CD14-positive monocyte (primary cell): ENCODE measurements around the gene PMEPA1. TPM values are rescaled to one million over a fixed set of nuclear protein-coding genes. Genes with fewer than 3 reads are reported as not detected.

Experiments
- DNase-seq, 3 donors: peaks; one replicate each; pipeline ENCODE4 v3.0.0-alpha.2; 2011 to 2022
- H2AFZ ChIP-seq: 2 replicates; pipeline ENCODE4 v1.6.0; 2012; ENCODE audit warnings: mild to moderate bottlenecking, low read depth, low read length, inconsistent platforms; ENCODE audit not compliant: insufficient read depth, poor library complexity, severe bottlenecking
- H3K27ac ChIP-seq, 2 donors: 1 replicate in 1 of 2; 2 replicates in 1 of 2; pipeline ENCODE4 v1.5.1; 2012 to 2013; ENCODE audit warnings: low read length in 2 of 2, control low read depth in 1 of 2, inconsistent platforms in 1 of 2, low read depth in 1 of 2, mild to moderate bottlenecking in 1 of 2
- H3K27me3 ChIP-seq, 2 donors: one replicate each; pipeline versions ENCODE4 v1.6.0 to v1.6.1; 2011 to 2013; ENCODE audit warnings: low read length in 2 of 2; ENCODE audit not compliant: control insufficient read depth in 2 of 2, insufficient read depth in 2 of 2
- H3K36me3 ChIP-seq, 2 donors: replicated peaks in 1 of 2; 1 replicate in 1 of 2; 2 replicates in 1 of 2; pipeline versions ENCODE4 v1.5.1 to v1.6.1; 2012 to 2013; ENCODE audit warnings: low read length in 2 of 2, control low read depth in 1 of 2, inconsistent platforms in 1 of 2, mild to moderate bottlenecking in 1 of 2; ENCODE audit not compliant: insufficient read depth in 2 of 2, control insufficient read depth in 1 of 2
- H3K4me1 ChIP-seq, 2 donors: 1 replicate in 1 of 2; 2 replicates in 1 of 2; pipeline versions ENCODE4 v1.5.1 to v1.6.1; 2012 to 2013; ENCODE audit warnings: low read length in 2 of 2, control low read depth in 1 of 2, inconsistent platforms in 1 of 2, mild to moderate bottlenecking in 1 of 2, moderate library complexity in 1 of 2; ENCODE audit not compliant: insufficient read depth in 2 of 2, control insufficient read depth in 1 of 2
- H3K4me2 ChIP-seq: replicated peaks from 2 replicates; pipeline ENCODE3; 2012; ENCODE audit warnings: low read length, moderate library complexity, mild to moderate bottlenecking; ENCODE audit not compliant: poor library complexity, severe bottlenecking; ENCODE audit errors: extremely low read depth
- H3K4me3 ChIP-seq, 3 experiments: fragments of 200-600 bp in 1 of 3; sonication (generic) in 1 of 3; replicated peaks in 1 of 3; 1 replicate in 2 of 3; 2 replicates in 1 of 3; pipeline ENCODE4 v1.5.1; 2011 to 2013; ENCODE audit warnings: low read length in 3 of 3, mild to moderate bottlenecking in 3 of 3, control low read depth in 2 of 3, low read depth in 2 of 3, inconsistent platforms in 1 of 3, moderate library complexity in 1 of 3
- H3K79me2 ChIP-seq: 2 replicates; pipeline ENCODE4 v1.6.0; 2012; ENCODE audit warnings: mild to moderate bottlenecking, control low read depth, inconsistent platforms, low read length, moderate library complexity; ENCODE audit not compliant: insufficient read depth
- H3K9ac ChIP-seq: 2 replicates; pipeline ENCODE4 v1.6.0; 2017; ENCODE audit warnings: low read length, mild to moderate bottlenecking; ENCODE audit not compliant: insufficient read depth, poor library complexity, severe bottlenecking
- H3K9me3 ChIP-seq, 2 donors: replicated peaks in 1 of 2; 1 replicate in 1 of 2; 2 replicates in 1 of 2; pipeline versions ENCODE4 v1.5.1 to v1.6.1; 2012 to 2013; ENCODE audit warnings: low read length in 2 of 2, control low read depth in 1 of 2; ENCODE audit not compliant: control insufficient read depth in 1 of 2, insufficient read depth in 1 of 2
- H4K20me1 ChIP-seq: 2 replicates; pipeline ENCODE4 v1.6.0; 2012; ENCODE audit warnings: mild to moderate bottlenecking, low read length, control low read depth, moderate library complexity; ENCODE audit not compliant: insufficient read depth
- H3K27ac Mint-ChIP-seq, 7 donors: one replicate each; pipeline ENCODE4 v1.8.0; 2020; ENCODE audit warnings: mild to moderate bottlenecking in 7 of 7, mixed read lengths in 7 of 7, moderate library complexity in 6 of 7, inconsistent platforms in 2 of 7
- H3K27me3 Mint-ChIP-seq, 3 donors: one replicate each; pipeline ENCODE4 v1.8.0; 2021 to 2022; ENCODE audit warnings: low read depth in 3 of 3, mild to moderate bottlenecking in 3 of 3, mixed read lengths in 3 of 3, moderate library complexity in 3 of 3, inconsistent platforms in 1 of 3
- H3K36me3 Mint-ChIP-seq, 2 donors: one replicate each; pipeline ENCODE4 v1.8.0; 2020; ENCODE audit warnings: mixed read lengths in 2 of 2, inconsistent platforms in 1 of 2, mild to moderate bottlenecking in 1 of 2
- H3K4me1 Mint-ChIP-seq: one replicate; pipeline ENCODE4 v1.8.0; 2020; ENCODE audit warnings: mild to moderate bottlenecking, mixed read lengths
- H3K4me3 Mint-ChIP-seq, 2 donors: one replicate each; pipeline ENCODE4 v1.8.0; 2020; ENCODE audit warnings: mild to moderate bottlenecking in 2 of 2, mixed read lengths in 2 of 2, moderate library complexity in 1 of 2
- H3K9me3 Mint-ChIP-seq, 7 donors: one replicate each; pipeline ENCODE4 v1.8.0; 2020 to 2022; ENCODE audit warnings: mixed read lengths in 7 of 7, mild to moderate bottlenecking in 6 of 7, moderate library complexity in 6 of 7, inconsistent platforms in 2 of 7
- CTCF ChIP-seq: fragments of 200-600 bp; IDR thresholded peaks from one replicate; pipeline ENCODE4 v1.8.0; 2022; ENCODE audit warnings: antibody characterized with exemption, mild to moderate bottlenecking
- WGBS: methylation state at CpG from one replicate; pipeline ENCODE4 v1.1.5; 2013; ENCODE audit warnings: missing lambda C conversion rate; ENCODE audit not compliant: insufficient coverage; 5-methylcytosine and 5-hydroxymethylcytosine counted together
- intact Hi-C, 2 donors: fragments of 100-400 bp; cut with micrococcal nuclease; formaldehyde crosslinking; loops; one replicate each; pipeline versions ENCODE4 v1.15.0 to v1.15.1; 2023
- polyA plus RNA-seq, 3 donors: library from polyadenylated mRNA; depleted of rRNA in 1 of 3; unstranded in 2 of 3; stranded (reverse) in 1 of 3; fragments of 300-500 nt in 2 of 3; fragments of >200 nt in 1 of 3; fragmentation: Illumina TruSeq in 2 of 3; gene quantifications; 1 replicate in 2 of 3; 2 replicates in 1 of 3; pipeline ENCODE4 v1.2.3, GENCODE V29; 2012 to 2021

The PMEPA1 gene
- polyA plus RNA-seq, 3 donors, result 0.12 to 0.73 (median 0.59) TPM

- Histone ChIP-seq H3K9ac (no peak overlapping the region), H3K4me1 (peaks cover 10 to 16% of the 10 kb centered on the region in 2 donors), H2AFZ (no peak overlapping the region), H4K20me1 (no peaks in the 10 kb centered on the region), H3K4me2 (no peak overlapping the region), H3K36me3 (no peaks in the 10 kb centered on the region), H3K9me3 (peaks cover 0 to 6% of the 10 kb centered on the region in 2 donors), H3K79me2 (no peaks in the 10 kb centered on the region), H3K27ac (no peak overlapping the region), H3K4me3 (no peak overlapping the region), H3K27me3 (peaks cover 14 to 41% of the 10 kb centered on the region in 2 donors)
- peak overlapping the region in 2 of 7 donors; percentile 10 to 23 for H3K27ac Mint-ChIP-seq
- H3K4me3 Mint-ChIP-seq, result peak overlapping the region; percentile 76 to 80
- peaks cover 24% of the 10 kb centered on the region for H3K4me1 Mint-ChIP-seq
- TF ChIP-seq CTCF, result no peak
- DNase-seq, result no peak
- H3K27me3 Mint-ChIP-seq, result peaks cover 53 to 65% (median 59%) of the 10 kb centered on the region in 3 donors
- H3K9me3 Mint-ChIP-seq, result peaks cover 0 to 11% (median 5%) of the 10 kb centered on the region in 7 donors
- H3K36me3 Mint-ChIP-seq, result peaks cover 0 to 4% of the 10 kb centered on the region in 2 donors
- intact Hi-C loops, result loop anchor here in 1 of 2 donors (10.0 kb wide), 1 partner anchor 203 kb away; no protein-coding TSS in a partner anchor
- 91% methylated on average over 20 of the region's 23 CpGs for WGBS
Observed at GRCh38 chr20:57707849-57708693, 1.7 kb downstream of the PMEPA1 start.

- H3K27me3 Mint-ChIP-seq, result peaks cover 51 to 62% (median 55%) of the 10 kb centered on the region in 3 donors
- Histone ChIP-seq H3K4me3 (no peak overlapping the region), H3K4me1 (peaks cover 8 to 14% of the 10 kb centered on the region in 2 donors), H3K9me3 (peaks cover 0 to 6% of the 10 kb centered on the region in 2 donors), H3K9ac (no peak overlapping the region), H3K4me2 (no peak overlapping the region), H2AFZ (no peak overlapping the region), H4K20me1 (no peaks in the 10 kb centered on the region), H3K79me2 (no peaks in the 10 kb centered on the region), H3K36me3 (no peaks in the 10 kb centered on the region), H3K27ac (no peak overlapping the region), H3K27me3 (peaks cover 14 to 41% of the 10 kb centered on the region in 2 donors)
- H3K4me1 Mint-ChIP-seq, result peaks cover 18% of the 10 kb centered on the region
- H3K9me3 Mint-ChIP-seq, result peaks cover 0 to 11% (median 5%) of the 10 kb centered on the region in 7 donors
- TF ChIP-seq CTCF, result no peak
- peaks cover 0 to 4% of the 10 kb centered on the region in 2 donors for H3K36me3 Mint-ChIP-seq
- H3K4me3 Mint-ChIP-seq, result peak overlapping the region in 1 of 2 donors; percentile 9
- peak overlapping the region in 1 of 7 donors; percentile 14 for H3K27ac Mint-ChIP-seq
- intact Hi-C loops, result loop anchor here in 1 of 2 donors (10.0 kb wide), 1 partner anchor 203 kb away; no protein-coding TSS in a partner anchor
- WGBS, result 77% methylated on average over 7 of the region's 7 CpGs
- DNase-seq, result no peak
Observed at GRCh38 chr20:57707320-57707719, 2.5 kb downstream of the PMEPA1 start.
